Measurements from ENCODE around the gene ITPR3. TPM values are rescaled to one million over a fixed set of nuclear protein-coding genes. Genes with fewer than 3 reads are reported as not detected.

The ITPR3 gene
- total RNA-seq, 4 donors from 2014 or later, result 76.8 to 101 (median 93.9) TPM

DNA sequence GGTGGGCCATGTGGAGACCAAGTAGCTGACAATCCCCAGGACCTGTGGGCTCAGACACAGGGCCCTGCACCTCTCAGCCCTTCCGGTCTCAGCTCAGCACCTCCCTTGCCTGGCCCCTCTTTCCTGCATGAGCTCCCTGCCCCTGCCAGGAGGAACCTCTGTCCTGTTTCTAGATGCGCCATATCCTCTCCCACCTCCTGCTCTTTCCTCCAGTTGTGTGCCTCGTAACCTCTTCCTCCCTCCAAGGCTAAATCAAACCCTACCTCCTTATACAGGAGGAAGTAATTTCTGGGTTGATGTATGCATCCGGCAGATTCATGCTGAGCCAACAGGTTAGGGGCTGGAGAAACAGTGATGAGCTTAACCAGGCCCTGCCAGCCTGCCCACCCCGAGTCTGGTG, 30.9 kb downstream of the ITPR3 start:
- H3K4me3 ChIP-seq, result no peak overlapping the region
- H3K4me1 ChIP-seq, result peaks cover 0 to 50% (median 0%) of the 10 kb centered on the region in 4 donors
- DNase-seq (ENCODE audit: low spot score in 2 of 2), result no peak
- peak overlapping the region in 2 of 4 donors; percentile 45 to 52 for H3K27ac ChIP-seq
- TF ChIP-seq POLR2A (IDR thresholded peaks at IDR 0.05), result no peak
- TF ChIP-seq CTCF (IDR thresholded peaks at IDR 0.05), result no peak
- no peak for TF ChIP-seq EP300 (IDR thresholded peaks at IDR 0.05)
- 82 to 84% methylated on average over 5 of the region's 5 CpGs for WGBS, 2 donors
- H3K9me3 ChIP-seq, result no peaks in the 10 kb centered on the region
- no peaks in the 10 kb centered on the region for H3K27me3 ChIP-seq
- peaks cover 0 to 45% (median 4%) of the 10 kb centered on the region in 3 donors for H3K36me3 ChIP-seq

DNA sequence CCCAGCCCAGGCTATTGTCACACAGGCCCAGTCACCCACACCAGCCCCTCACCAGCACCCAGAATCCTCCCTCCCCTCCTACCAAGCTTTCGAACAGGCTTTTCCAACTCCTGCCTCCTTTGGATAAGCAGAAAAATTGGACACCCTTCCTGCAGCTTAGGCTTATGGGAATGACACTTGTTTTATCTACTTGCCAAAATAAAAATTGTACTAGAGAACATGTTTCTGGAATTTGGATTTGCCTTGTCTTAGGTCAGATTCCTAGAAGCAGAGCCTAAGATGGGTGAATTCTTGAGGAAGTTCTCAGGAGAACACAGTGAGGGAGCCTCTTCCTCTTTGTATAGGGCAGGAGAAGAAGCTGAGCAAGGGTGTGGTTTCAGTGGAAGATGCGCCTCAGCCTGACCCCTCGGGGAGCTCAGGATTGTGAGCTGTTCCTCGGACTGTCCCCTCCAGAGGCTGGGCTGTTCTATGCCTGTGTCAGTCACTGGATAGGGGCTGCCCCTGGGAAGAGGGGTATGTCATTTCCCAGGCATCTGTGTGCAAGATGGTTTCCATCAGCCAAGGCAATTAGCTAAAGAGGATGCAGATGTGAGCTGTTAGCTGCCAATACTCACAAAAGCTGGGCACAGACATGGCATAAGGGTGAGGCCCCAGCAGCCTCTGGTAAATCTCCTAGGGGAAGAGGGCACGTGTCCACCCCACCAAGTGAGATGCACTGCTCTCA, 33.9 kb downstream of the ITPR3 start:
- H3K4me3 ChIP-seq, result no peak overlapping the region
- peaks cover 0 to 40% (median 0%) of the 10 kb centered on the region in 4 donors for H3K4me1 ChIP-seq
- no peak for TF ChIP-seq CTCF (IDR thresholded peaks at IDR 0.05)
- TF ChIP-seq EP300 (IDR thresholded peaks at IDR 0.05), result no peak
- TF ChIP-seq POLR2A (IDR thresholded peaks at IDR 0.05), result no peak
- no peak overlapping the region for H3K27ac ChIP-seq
- H3K9me3 ChIP-seq, result no peaks in the 10 kb centered on the region
- no peaks in the 10 kb centered on the region for H3K27me3 ChIP-seq
- DNase-seq (ENCODE audit: low spot score in 2 of 2), result no peak
- H3K36me3 ChIP-seq, result peaks cover 0 to 50% (median 9%) of the 10 kb centered on the region in 3 donors
- 51 to 59% methylated on average over 5 of the region's 5 CpGs for WGBS, 2 donors

- H3K27ac ChIP-seq, result no peak overlapping the region
- H3K27me3 ChIP-seq, result no peaks in the 10 kb centered on the region
- peaks cover 0 to 64% (median 9%) of the 10 kb centered on the region in 3 donors for H3K36me3 ChIP-seq
- WGBS, 2 donors, result 83 to 89% methylated on average over 5 of the region's 5 CpGs
- H3K4me3 ChIP-seq, result no peak overlapping the region
- H3K9me3 ChIP-seq, result no peaks in the 10 kb centered on the region
- H3K4me1 ChIP-seq, result peaks cover 0 to 30% (median 0%) of the 10 kb centered on the region in 4 donors
- TF ChIP-seq EP300 (IDR thresholded peaks at IDR 0.05) (no peak), POLR2A (IDR thresholded peaks at IDR 0.05) (no peak), CTCF (IDR thresholded peaks at IDR 0.05) (no peak)
- DNase-seq (ENCODE audit: low spot score in 2 of 2), result no peak
Observed at GRCh38 chr6:33656844-33657243, 35.7 kb downstream of the ITPR3 start.

GRCh38 chr6:33658982-33659689, 38.0 kb downstream of the ITPR3 start:
- TF ChIP-seq EP300 (IDR thresholded peaks at IDR 0.05) (no peak), CTCF (IDR thresholded peaks at IDR 0.05) (no peak), POLR2A (IDR thresholded peaks at IDR 0.05) (no peak)
- no peak overlapping the region for H3K27ac ChIP-seq
- 81 to 83% methylated on average over 15 to 16 of the region's 16 CpGs for WGBS, 2 donors
- H3K36me3 ChIP-seq, result peaks cover 0 to 86% (median 9%) of the 10 kb centered on the region in 3 donors
- peaks cover 0 to 17% (median 0%) of the 10 kb centered on the region in 4 donors for H3K4me1 ChIP-seq
- no peaks in the 10 kb centered on the region for H3K9me3 ChIP-seq
- no peak for DNase-seq (ENCODE audit: low spot score in 2 of 2)
- H3K4me3 ChIP-seq, result no peak overlapping the region
- no peaks in the 10 kb centered on the region for H3K27me3 ChIP-seq

DNA sequence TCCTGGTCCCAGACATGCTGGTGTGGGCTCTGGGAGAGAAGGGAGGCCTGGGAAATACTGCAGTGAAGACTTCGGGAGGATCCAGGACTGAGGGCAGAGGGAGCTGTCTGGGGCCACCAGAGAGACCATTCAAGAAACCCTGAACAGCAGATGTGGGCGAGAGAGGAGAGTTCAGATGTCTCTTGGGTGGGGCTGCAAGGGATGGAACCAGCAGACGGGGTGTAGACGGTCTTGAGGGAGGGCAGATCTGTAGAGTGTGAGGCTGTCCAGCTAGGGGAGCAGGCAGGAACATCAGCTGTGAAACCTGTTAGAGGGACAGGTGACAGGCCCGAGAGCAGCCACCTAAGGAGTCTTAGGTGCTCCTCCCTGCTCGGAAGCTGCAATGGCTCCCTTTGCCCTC, 38.9 kb downstream of the ITPR3 start:
- peaks cover 0 to 93% (median 5%) of the 10 kb centered on the region in 3 donors for H3K36me3 ChIP-seq
- no peak for TF ChIP-seq POLR2A (IDR thresholded peaks at IDR 0.05)
- TF ChIP-seq CTCF (IDR thresholded peaks at IDR 0.05), result no peak
- TF ChIP-seq EP300 (IDR thresholded peaks at IDR 0.05), result no peak

More for the DNA sequence above, 38.9 kb downstream of the ITPR3 start:
- DNase-seq (ENCODE audit: low spot score in 2 of 2), result no peak
- no peak overlapping the region for H3K27ac ChIP-seq
- H3K27me3 ChIP-seq, result no peaks in the 10 kb centered on the region
- H3K4me3 ChIP-seq, result no peak overlapping the region
- H3K4me1 ChIP-seq, result peaks cover 0 to 8% (median 0%) of the 10 kb centered on the region in 4 donors
- WGBS, 2 donors, result 69 to 72% methylated on average over 6 of the region's 6 CpGs
- H3K9me3 ChIP-seq, result no peaks in the 10 kb centered on the region
